Lower leg skin (tissue), 4 donors: Measurements from ENCODE around the gene OR10A3. TPM values are rescaled to one million over a fixed set of nuclear protein-coding genes. Genes with fewer than 3 reads are reported as not detected.

Experiments
- DNase-seq, 2 donors: peaks; one replicate each; pipeline ENCODE4 v3.0.0-alpha.2; 2019; ENCODE audit warnings: low spot score in 2 of 2
- H3K4me3 ChIP-seq: fragments of 200-600 bp; sonication (generic); 2 replicates; pipeline ENCODE4 v1.5.1; 2017; ENCODE audit warnings: mild to moderate bottlenecking, low read depth; ENCODE audit not compliant: poor library complexity, severe bottlenecking
- CTCF ChIP-seq, 3 donors: fragments of 450-650 bp; IDR thresholded peaks; one replicate each; pipeline ENCODE4 v1.5.1; 2016; ENCODE audit warnings: antibody characterized with exemption in 3 of 3, mild to moderate bottlenecking in 3 of 3, moderate library complexity in 2 of 3
- POLR2A ChIP-seq, 2 donors: fragments of 450-650 bp; IDR thresholded peaks; one replicate each; pipeline ENCODE4 v1.6.1; 2016 to 2017; ENCODE audit warnings: antibody characterized with exemption in 2 of 2, mild to moderate bottlenecking in 1 of 2, moderate library complexity in 1 of 2
- WGBS, 2 donors: methylation state at CpG; one replicate each; pipeline ENCODE4 v1.1.5; 2018; 5-methylcytosine and 5-hydroxymethylcytosine counted together
- intact Hi-C: fragments of 100-400 bp; cut with DNase I; formaldehyde crosslinking; loops from one replicate; pipeline ENCODE4 v1.15.0; 2023; ENCODE audit warnings: low total_unique reads
- total RNA-seq, 4 donors: library from RNA; depleted of rRNA; stranded (reverse); fragments of >200 nt; gene quantifications; one replicate each; pipeline ENCODE4 v1.1.0, GENCODE V29; 2016

OR10A3 gene
- total RNA-seq, 4 donors from 2014 or later, result 0.34 to 2.7 TPM; not detected in 2

- TF ChIP-seq CTCF (IDR thresholded peaks at IDR 0.05), result no peak
- TF ChIP-seq POLR2A (IDR thresholded peaks at IDR 0.05), result no peak
- H3K4me3 ChIP-seq, result no peak overlapping the region
- intact Hi-C loops, result no loop called here
- DNase-seq, result no peak
These were observed 23.4 kb upstream of the OR10A3 start for GRCh38 chr11:7964873-7965272.

- intact Hi-C loops, result no loop called here
These were observed 22.8 kb upstream of the OR10A3 start for GRCh38 chr11:7964261-7964660.

GRCh38 chr11:7955191-7955590, 13.7 kb upstream of the OR10A3 start:
- 85 to 89% methylated on average over 1 of the region's 1 CpG for WGBS, 2 donors
- intact Hi-C loops, result no loop called here
- H3K4me3 ChIP-seq, result no peak overlapping the region
- TF ChIP-seq POLR2A (IDR thresholded peaks at IDR 0.05), result no peak
- no peak for DNase-seq

More at GRCh38 chr11:7964261-7964660, 22.8 kb upstream of the OR10A3 start:
- WGBS, 2 donors, result 35 to 40% methylated on average over 3 of the region's 3 CpGs
- TF ChIP-seq POLR2A (IDR thresholded peaks at IDR 0.05) (no peak), CTCF (IDR thresholded peaks at IDR 0.05) (no peak)
- no peak overlapping the region for H3K4me3 ChIP-seq
- no peak for DNase-seq

GRCh38 chr11:7949934-7950333, 8.4 kb upstream of the OR10A3 start:
- WGBS, 2 donors, result 74 to 78% methylated on average over 1 of the region's 1 CpG
- no peak for DNase-seq
- intact Hi-C loops, result no loop called here
- TF ChIP-seq POLR2A (IDR thresholded peaks at IDR 0.05) (no peak), CTCF (IDR thresholded peaks at IDR 0.05) (no peak)
- no peak overlapping the region for H3K4me3 ChIP-seq

- intact Hi-C loops, result no loop called here
- 89 to 94% methylated on average over 2 of the region's 2 CpGs for WGBS, 2 donors
- H3K4me3 ChIP-seq, result no peak overlapping the region
- DNase-seq, result no peak
- TF ChIP-seq POLR2A (IDR thresholded peaks at IDR 0.05) (no peak), CTCF (IDR thresholded peaks at IDR 0.05) (no peak)
These were observed 2.6 kb upstream of the OR10A3 start for GRCh38 chr11:7944123-7944522.

- no peak for DNase-seq
- TF ChIP-seq CTCF (IDR thresholded peaks at IDR 0.05) (no peak), POLR2A (IDR thresholded peaks at IDR 0.05) (no peak)
- no peak overlapping the region for H3K4me3 ChIP-seq
- WGBS, 2 donors, result 51 to 82% methylated on average over 5 of the region's 5 CpGs
- intact Hi-C loops, result no loop called here
These were observed 362 bp downstream of the OR10A3 start for GRCh38 chr11:7941146-7941545.
